Parathyroid adenoma (tissue), 2 donors: ENCODE data around the gene RYR3.

ENCODE experiments used
- H2AFZ ChIP-seq: fragments of 300-600 bp; sonication (generic); one replicate; pipeline ENCODE4 v1.7.0; 2017; ENCODE audit warnings: antibody characterized with exemption, mild to moderate bottlenecking
- H3K27ac ChIP-seq: fragments of 300-600 bp; sonication (generic); one replicate; pipeline ENCODE4 v1.7.0; 2017
- H3K27me3 ChIP-seq: fragments of 300-600 bp; sonication (generic); one replicate; pipeline ENCODE4 v1.7.0; 2017; ENCODE audit warnings: low read length; ENCODE audit not compliant: control insufficient read depth, insufficient read depth
- H3K36me3 ChIP-seq: fragments of 300-600 bp; sonication (generic); one replicate; pipeline ENCODE4 v1.7.0; 2017; ENCODE audit warnings: low read length; ENCODE audit not compliant: control insufficient read depth, insufficient read depth
- H3K4me1 ChIP-seq: fragments of 300-600 bp; sonication (generic); one replicate; pipeline ENCODE4 v1.7.0; 2017; ENCODE audit warnings: control low read depth
- H3K4me2 ChIP-seq: fragments of 300-600 bp; sonication (generic); one replicate; pipeline ENCODE4 v1.7.0; 2017; ENCODE audit warnings: low read length
- H3K4me3 ChIP-seq: fragments of 300-600 bp; sonication (generic); one replicate; pipeline ENCODE4 v1.7.0; 2017; ENCODE audit warnings: low read depth, low read length
- H3K79me2 ChIP-seq: fragments of 300-600 bp; sonication (generic); one replicate; pipeline ENCODE4 v1.7.0; 2017; ENCODE audit warnings: control low read depth
- H3K9ac ChIP-seq: fragments of 300-600 bp; sonication (generic); one replicate; pipeline ENCODE4 v1.7.0; 2017; ENCODE audit warnings: mild to moderate bottlenecking
- H3K9me3 ChIP-seq: fragments of 300-600 bp; sonication (generic); one replicate; pipeline ENCODE4 v1.7.0; 2017; ENCODE audit warnings: low read length; ENCODE audit not compliant: control insufficient read depth
- CTCF ChIP-seq: fragments of 300-600 bp; sonication (generic); IDR thresholded peaks from one replicate; pipeline ENCODE4 v1.7.0; 2017; ENCODE audit warnings: antibody characterized with exemption, mild to moderate bottlenecking
- donor health status: primary hyperparathyroidism.

Gene RYR3

GRCh38 chr15:33490703-33491102 lies 179.9 kb downstream of the RYR3 start:
- no peak overlapping the region for H3K27ac ChIP-seq
- no peaks in the 10 kb centered on the region for H3K4me1 ChIP-seq
- no peaks in the 10 kb centered on the region for H3K9me3 ChIP-seq
- H3K79me2 ChIP-seq, result no peaks in the 10 kb centered on the region
- H3K27me3 ChIP-seq, result no peaks in the 10 kb centered on the region
- H3K4me3 ChIP-seq, result no peak overlapping the region
- H3K9ac ChIP-seq, result no peak overlapping the region
- no peak overlapping the region for H2AFZ ChIP-seq
- TF ChIP-seq CTCF, result no peak
- H3K36me3 ChIP-seq, result no peaks in the 10 kb centered on the region
- H3K4me2 ChIP-seq, result no peak overlapping the region

GRCh38 chr15:33492434-33493052 lies 181.8 kb downstream of the RYR3 start:
- no peaks in the 10 kb centered on the region for H3K4me1 ChIP-seq
- H2AFZ ChIP-seq, result no peak overlapping the region
- no peak overlapping the region for H3K4me2 ChIP-seq
- H3K4me3 ChIP-seq, result no peak overlapping the region
- no peaks in the 10 kb centered on the region for H3K27me3 ChIP-seq
- H3K27ac ChIP-seq, result no peak overlapping the region
- no peaks in the 10 kb centered on the region for H3K79me2 ChIP-seq
- no peaks in the 10 kb centered on the region for H3K9me3 ChIP-seq
- no peak overlapping the region for H3K9ac ChIP-seq
- no peaks in the 10 kb centered on the region for H3K36me3 ChIP-seq
- TF ChIP-seq CTCF, result no peak

DNA sequence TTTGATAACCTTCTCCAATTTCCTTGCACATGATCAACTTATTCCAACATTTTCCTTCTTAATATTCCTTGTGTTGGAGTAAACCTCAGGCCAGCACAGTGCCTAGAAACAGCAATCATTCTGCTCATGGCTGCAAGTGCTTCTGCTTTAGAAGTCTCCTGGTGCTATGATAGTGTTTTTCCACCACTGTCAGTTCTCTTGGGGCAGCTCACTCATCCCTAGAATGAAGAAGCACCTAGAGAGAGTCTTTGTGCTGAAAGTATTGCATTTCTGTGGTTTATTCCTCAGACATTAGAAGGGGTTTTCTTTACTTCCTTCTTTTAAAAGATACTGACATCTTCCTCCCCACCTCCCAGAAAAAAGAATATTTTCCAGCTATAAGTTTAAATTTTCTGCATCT lies 183.5 kb downstream of the RYR3 start:
- H3K79me2 ChIP-seq, result no peaks in the 10 kb centered on the region
- H3K9ac ChIP-seq, result no peak overlapping the region
- no peak overlapping the region for H3K4me2 ChIP-seq
- no peak for TF ChIP-seq CTCF
- H3K9me3 ChIP-seq, result no peaks in the 10 kb centered on the region
- no peak overlapping the region for H3K27ac ChIP-seq
- no peak overlapping the region for H2AFZ ChIP-seq
- no peaks in the 10 kb centered on the region for H3K4me1 ChIP-seq
- no peaks in the 10 kb centered on the region for H3K27me3 ChIP-seq
- no peak overlapping the region for H3K4me3 ChIP-seq
- H3K36me3 ChIP-seq, result no peaks in the 10 kb centered on the region

GRCh38 chr15:33500432-33501195 lies 189.8 kb downstream of the RYR3 start:
- H3K4me1 ChIP-seq, result peaks cover 3% of the 10 kb centered on the region
- no peak overlapping the region for H3K27ac ChIP-seq
- H3K27me3 ChIP-seq, result no peaks in the 10 kb centered on the region
- H3K79me2 ChIP-seq, result no peaks in the 10 kb centered on the region
- H3K4me2 ChIP-seq, result no peak overlapping the region
- no peak for TF ChIP-seq CTCF
- no peak overlapping the region for H3K9ac ChIP-seq
- no peaks in the 10 kb centered on the region for H3K9me3 ChIP-seq
- H2AFZ ChIP-seq, result no peak overlapping the region
- H3K36me3 ChIP-seq, result no peaks in the 10 kb centered on the region
- H3K4me3 ChIP-seq, result no peak overlapping the region
